Keratinocyte (primary cell): ENCODE results near the gene ALG2. TPM values are rescaled to one million over a fixed set of nuclear protein-coding genes. Genes with fewer than 3 reads are reported as not detected.

Experiments
- DNase-seq: peaks from one replicate; pipeline ENCODE4 v3.0.0-alpha.2; 2011; ENCODE audit warnings: low read depth, missing footprints, low spot score
- FAIRE-seq: peaks from 2 replicates; lab custom pipeline; 2011; peaks lifted over from hg19 to GRCh38; lab: Jason Lieb, UNC
- H2AFZ ChIP-seq: 2 replicates; pipeline ENCODE4 v1.6.0; 2012; ENCODE audit warnings: low read length, control low read depth, inconsistent platforms; ENCODE audit not compliant: control insufficient read depth
- H3K27ac ChIP-seq: 2 replicates; pipeline ENCODE4 v1.5.1; 2011; ENCODE audit warnings: low read length; ENCODE audit not compliant: control insufficient read depth, insufficient read depth
- H3K27me3 ChIP-seq: 3 replicates; pipeline ENCODE4 v1.6.0; 2011; ENCODE audit warnings: low read length; ENCODE audit not compliant: control insufficient read depth, insufficient read depth; ENCODE audit errors: extremely low read depth
- H3K36me3 ChIP-seq, 2 experiments: 2 replicates in 1 of 2; 3 replicates in 1 of 2; pipeline ENCODE4 v1.5.1; 2011; ENCODE audit warnings: low read length in 2 of 2, mild to moderate bottlenecking in 1 of 2; ENCODE audit not compliant: control insufficient read depth in 2 of 2, insufficient read depth in 2 of 2; ENCODE audit errors: extremely low read depth in 1 of 2
- H3K4me1 ChIP-seq: 3 replicates; pipeline ENCODE4 v1.5.1; 2011; ENCODE audit warnings: low read length; ENCODE audit not compliant: control insufficient read depth, insufficient read depth; ENCODE audit errors: extremely low read depth
- H3K4me2 ChIP-seq: 3 replicates; pipeline ENCODE4 v1.6.0; 2011; ENCODE audit warnings: low read depth, low read length; ENCODE audit not compliant: control insufficient read depth, insufficient read depth; ENCODE audit errors: extremely low read depth
- H3K4me3 ChIP-seq, 3 experiments: fragments of 200-600 bp in 1 of 3; sonication (generic) in 1 of 3; 2 replicates in 2 of 3; 3 replicates in 1 of 3; pipeline ENCODE4 v1.5.1; 2011 to 2016; ENCODE audit warnings: low read length in 3 of 3, mild to moderate bottlenecking in 3 of 3, control low read depth in 2 of 3, inconsistent platforms in 1 of 3, low read depth in 1 of 3, mixed read lengths in 1 of 3, mixed run types in 1 of 3, moderate library complexity in 1 of 3; ENCODE audit not compliant: control insufficient read depth in 2 of 3, insufficient read depth in 2 of 3; ENCODE audit errors: extremely low read depth in 1 of 3
- H3K79me2 ChIP-seq: 2 replicates; pipeline ENCODE4 v1.6.0; 2012; ENCODE audit warnings: low read length; ENCODE audit not compliant: control insufficient read depth, insufficient read depth
- H3K9ac ChIP-seq: 3 replicates; pipeline ENCODE4 v1.6.0; 2011; ENCODE audit warnings: low read length; ENCODE audit not compliant: control insufficient read depth, insufficient read depth; ENCODE audit errors: extremely low read depth
- H3K9me1 ChIP-seq: 3 replicates; pipeline ENCODE4 v1.6.0; 2011; ENCODE audit warnings: low read length; ENCODE audit not compliant: control insufficient read depth, insufficient read depth; ENCODE audit errors: extremely low read depth
- H3K9me3 ChIP-seq: 2 replicates; pipeline ENCODE4 v1.5.1; 2012; ENCODE audit warnings: low read depth, low read length; ENCODE audit not compliant: control insufficient read depth
- H4K20me1 ChIP-seq: 3 replicates; pipeline ENCODE4 v1.6.0; 2011; ENCODE audit warnings: low read length; ENCODE audit not compliant: control insufficient read depth, insufficient read depth; ENCODE audit errors: extremely low read depth
- CTCF ChIP-seq, 3 experiments: IDR thresholded peaks in 1 of 3; conservative IDR thresholded peaks in 1 of 3; optimal IDR thresholded peaks in 1 of 3; 2 replicates in 2 of 3; 3 replicates in 1 of 3; pipeline versions ENCODE3 to v1.5.1; 2011; ENCODE audit warnings: low read length in 3 of 3, mild to moderate bottlenecking in 3 of 3, moderate library complexity in 2 of 3, control low read depth in 1 of 3, inconsistent platforms in 1 of 3; ENCODE audit not compliant: insufficient read depth in 2 of 3; ENCODE audit errors: extremely low read depth in 1 of 3
- EZH2 ChIP-seq: IDR thresholded peaks from one replicate; pipeline ENCODE4 v1.6.1; 2012; ENCODE audit warnings: inconsistent platforms, mild to moderate bottlenecking, low read length, moderate library complexity
- dilution Hi-C: fragments of 300-500 bp; cut with MboI; formaldehyde crosslinking; loops from one replicate; pipeline ENCODE4 v1.7.0; 2020; ENCODE audit warnings: low sequenced_read_pairs; ENCODE audit not compliant: extremely low pct_ligation_motif_present
- polyA plus RNA-seq, 5 experiments: library from polyadenylated mRNA; depleted of rRNA in 3 of 5; stranded (reverse) in 3 of 5; stranded (forward) in 1 of 5; unstranded in 1 of 5; fragments of >200 nt; gene quantifications; 1 replicate in 1 of 5; 2 replicates in 3 of 5; 3 replicates in 1 of 5; pipeline versions ENCODE4 v1.2.1 to v1.2.3, GENCODE V29; 2011 to 2012; ENCODE audit warnings: missing spikeins in 2 of 5, low read depth in 1 of 5, low replicate concordance in 1 of 5

Gene ALG2
- polyA plus RNA-seq, 1 donor (not counting 4 experiments of a cell fraction or from before 2014, with no cell fraction given) = 57.1 TPM

DNA sequence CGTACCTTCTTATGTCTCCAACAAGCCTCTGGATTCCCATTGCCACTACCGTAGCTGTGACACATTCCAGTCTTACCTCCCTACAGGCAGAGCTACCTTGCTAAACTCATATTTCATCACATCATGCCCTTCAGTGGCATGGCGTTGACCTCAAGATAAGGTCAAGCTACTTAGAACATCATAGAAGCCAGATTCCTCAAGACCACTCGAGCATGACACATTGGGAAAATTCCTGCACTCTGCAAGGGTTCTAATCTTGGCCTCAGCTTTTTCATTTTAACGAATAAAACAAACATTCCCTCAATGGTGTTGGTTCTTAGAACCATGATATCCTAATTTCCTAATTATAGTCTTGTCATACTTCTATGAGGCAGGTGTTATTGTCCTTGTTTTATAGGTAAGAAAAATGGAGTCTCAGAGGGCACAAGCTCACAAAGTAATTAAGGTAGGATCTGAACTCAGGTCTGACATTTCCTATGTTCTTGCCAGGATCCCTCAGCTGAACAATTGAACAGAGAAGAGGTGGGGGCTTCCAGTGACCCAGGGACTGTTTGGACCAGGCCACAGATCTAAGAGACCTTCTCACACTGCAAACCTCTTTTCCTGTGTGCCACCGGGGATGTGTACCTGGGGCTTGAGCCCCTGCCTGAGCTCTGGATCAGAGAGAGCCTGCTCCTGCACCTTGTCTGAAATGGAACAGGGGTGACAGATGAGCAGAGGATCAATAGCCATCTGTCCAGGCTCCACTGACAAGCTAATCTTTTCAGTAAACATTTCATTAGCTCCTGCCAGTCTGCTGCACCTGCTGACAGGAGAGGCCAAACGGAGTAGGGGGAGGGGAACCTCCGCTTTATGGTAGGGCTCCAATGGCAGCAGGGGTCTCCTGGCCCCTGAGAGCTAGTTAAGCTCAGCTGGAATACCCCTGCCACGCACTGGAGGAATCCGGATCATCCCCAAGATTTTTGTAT lies 49.3 kb downstream of the ALG2 start:
- TF ChIP-seq EZH2 = no peak
- TF ChIP-seq CTCF (optimal IDR thresholded peaks at IDR 0.05 in 1 of 3, IDR thresholded peaks at IDR 0.05 in 1 of 3, conservative IDR thresholded peaks at IDR 0.05 in 1 of 3; ENCODE audit: extremely low read depth in 1 of 3, insufficient read depth in 2 of 3, low read length in 3 of 3) = no peak
- FAIRE-seq = no peak

GRCh38 chr9:99171225-99172123 lies 50.3 kb downstream of the ALG2 start:
- H3K4me1 ChIP-seq = no peaks in the 10 kb centered on the region
- dilution Hi-C loops = no loop called here

More for the DNA sequence above, 49.3 kb downstream of the ALG2 start:
- Histone ChIP-seq H3K4me2 (no peak overlapping the region), H3K79me2 (no peaks in the 10 kb centered on the region), H3K27ac (no peak overlapping the region), H3K27me3 (peaks cover 16% of the 10 kb centered on the region), H3K9me3 (no peaks in the 10 kb centered on the region), H3K4me3 (no peak overlapping the region), H4K20me1 (no peaks in the 10 kb centered on the region), H3K4me1 (no peaks in the 10 kb centered on the region), H3K36me3 (no peaks in the 10 kb centered on the region), H3K9ac (no peak overlapping the region), H3K9me1 (no peaks in the 10 kb centered on the region), H2AFZ (no peak overlapping the region)
- no peak for DNase-seq
- dilution Hi-C loops = no loop called here

More at GRCh38 chr9:99171225-99172123, 50.3 kb downstream of the ALG2 start:
- no peaks in the 10 kb centered on the region for H3K9me3 ChIP-seq
- no peaks in the 10 kb centered on the region for H4K20me1 ChIP-seq
- H3K9ac ChIP-seq = no peak overlapping the region
- FAIRE-seq (no peak), DNase-seq (no peak)
- H3K79me2 ChIP-seq = no peaks in the 10 kb centered on the region
- no peak overlapping the region for H2AFZ ChIP-seq
- TF ChIP-seq EZH2 = no peak
- no peak for TF ChIP-seq CTCF (optimal IDR thresholded peaks at IDR 0.05 in 1 of 3, IDR thresholded peaks at IDR 0.05 in 1 of 3, conservative IDR thresholded peaks at IDR 0.05 in 1 of 3; ENCODE audit: extremely low read depth in 1 of 3, insufficient read depth in 2 of 3, low read length in 3 of 3)
- no peaks in the 10 kb centered on the region for H3K36me3 ChIP-seq
- H3K27ac ChIP-seq = no peak overlapping the region
- no peak overlapping the region for H3K4me3 ChIP-seq
- no peaks in the 10 kb centered on the region for H3K9me1 ChIP-seq
- H3K4me2 ChIP-seq = no peak overlapping the region
- peaks cover 16% of the 10 kb centered on the region for H3K27me3 ChIP-seq
